ENCODE measurements around the gene SDR42E2.

DNA sequence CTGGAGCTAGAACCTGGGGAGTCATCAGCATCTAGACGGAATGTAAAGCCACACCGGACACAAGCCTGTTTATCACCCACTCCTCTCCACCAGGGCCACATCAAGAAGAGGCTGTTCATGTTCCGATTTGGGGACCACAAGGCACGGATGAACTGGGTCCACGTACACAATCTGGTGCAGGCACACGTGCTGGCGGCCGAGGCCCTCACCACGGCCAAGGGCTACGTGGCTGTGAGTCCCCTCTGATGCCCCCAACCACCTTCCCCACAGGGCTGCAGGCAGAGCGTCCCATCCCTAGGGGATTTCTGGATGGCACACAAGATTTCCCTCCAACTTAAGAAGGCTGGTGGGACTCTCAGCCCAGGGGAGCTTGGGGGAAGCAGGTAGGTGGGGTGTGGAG is 19.1 kb downstream of the SDR42E2 start:
- no peak for TF ChIP-seq CTCF (conservative IDR thresholded peaks at IDR 0.05; ENCODE audit: low read length)
- no peak for TF ChIP-seq EZH2phosphoT487 (IDR thresholded peaks at IDR 0.05; ENCODE audit: borderline replicate concordance, low read depth, low read length)
